Sigmoid colon (tissue), 7 donors: ENCODE results near the gene TOP2B. TPM values are rescaled to one million over a fixed set of nuclear protein-coding genes. Genes with fewer than 3 reads are reported as not detected.

ENCODE experiments used
- DNase-seq: peaks from one replicate; pipeline ENCODE4 v3.0.0-alpha.2; 2019
- H3K27ac ChIP-seq, 4 donors: fragments of 200-600 bp; sonication (generic); one replicate each; pipeline ENCODE4 v1.5.1; 2016 to 2019; ENCODE audit warnings: mild to moderate bottlenecking in 1 of 4
- H3K27me3 ChIP-seq, 3 donors: fragments of 200-600 bp; sonication (generic); one replicate each; pipeline ENCODE4 v1.5.1; 2019; ENCODE audit warnings: mild to moderate bottlenecking in 1 of 3
- H3K36me3 ChIP-seq, 4 donors: fragments of 200-600 bp; sonication (generic); one replicate each; pipeline ENCODE4 v1.5.1; 2016 to 2019
- H3K4me1 ChIP-seq, 4 donors: fragments of 200-600 bp; sonication (generic); one replicate each; pipeline ENCODE4 v1.5.1; 2017 to 2019
- H3K4me3 ChIP-seq, 4 donors: fragments of 200-600 bp; sonication (generic); one replicate each; pipeline ENCODE4 v1.5.1; 2017 to 2019; ENCODE audit warnings: mild to moderate bottlenecking in 2 of 4, moderate library complexity in 1 of 4
- H3K9me3 ChIP-seq, 4 donors: fragments of 200-600 bp in 3 of 4; sonication (generic) in 3 of 4; one replicate each; pipeline versions ENCODE4 v1.5.1 to v1.6.1; 2013 to 2019
- CTCF ChIP-seq, 4 experiments: fragments of 450-650 bp in 3 of 4; fragments of 200-600 bp in 1 of 4; IDR thresholded peaks; one replicate each; pipeline ENCODE4 v1.5.1; 2016 to 2019; ENCODE audit warnings: antibody characterized with exemption in 4 of 4, mild to moderate bottlenecking in 3 of 4, moderate library complexity in 2 of 4
- EP300 ChIP-seq, 4 donors: sonication (generic); formaldehyde crosslinking; IDR thresholded peaks; one replicate each; pipeline ENCODE4 v1.6.1; 2017; ENCODE audit warnings: antibody characterized with exemption in 4 of 4
- POLR2A ChIP-seq, 2 donors: fragments of 450-650 bp; IDR thresholded peaks; one replicate each; pipeline ENCODE4 v1.6.1; 2016; ENCODE audit warnings: antibody characterized with exemption in 2 of 2, mild to moderate bottlenecking in 2 of 2, moderate library complexity in 2 of 2
- POLR2AphosphoS5 ChIP-seq, 4 donors: sonication (generic); formaldehyde crosslinking; IDR thresholded peaks; one replicate each; pipeline ENCODE4 v1.6.1; 2017; ENCODE audit warnings: antibody characterized with exemption in 4 of 4
- WGBS, 2 donors: extraction: QIAGEN DNeasy Blood & Tissue Kit; methylation state at CpG; one replicate each; pipeline ENCODE4 v1.1.7; 2013; 5-methylcytosine and 5-hydroxymethylcytosine counted together
- intact Hi-C: fragments of 100-400 bp; cut with DNase I; formaldehyde crosslinking; loops from one replicate; pipeline ENCODE4 v1.15.1; 2023
- polyA plus RNA-seq, 3 donors: library from polyadenylated mRNA; stranded (reverse); fragments of 200-250 nt; gene quantifications; one replicate each; pipeline ENCODE4 v1.2.3, GENCODE V29; 2013
- total RNA-seq, 4 donors: library from RNA; depleted of rRNA; stranded (reverse); fragments of >200 nt; gene quantifications; one replicate each; pipeline ENCODE4 v1.1.0, GENCODE V29; 2016
- donor health status: healthy with polysubstance abuse.
- donor health status: Bipolar disorder and iron deficiency.
- donor health status: healthy.

Gene TOP2B
- total and polyA plus RNA-seq, 7 donors = 28.2 to 122 (median 89.5) TPM

GRCh38 chr3:25587094-25587493 lies 77.6 kb downstream of the TOP2B start:
- Histone ChIP-seq H3K27ac (peak overlapping the region in 1 of 4 donors; percentile 10), H3K36me3 (peaks cover 0 to 8% (median 0%) of the 10 kb centered on the region in 4 donors), H3K9me3 (no peaks in the 10 kb centered on the region), H3K27me3 (no peaks in the 10 kb centered on the region), H3K4me1 (peaks cover 0 to 3% (median under 1%) of the 10 kb centered on the region in 4 donors), H3K4me3 (no peak overlapping the region)
- DNase-seq = no peak
- intact Hi-C loops = no loop called here
- TF ChIP-seq POLR2A (IDR thresholded peaks at IDR 0.05) = no peak
- TF ChIP-seq POLR2AphosphoS5 (IDR thresholded peaks at IDR 0.05) = no peak
- no peak for TF ChIP-seq EP300 (IDR thresholded peaks at IDR 0.05)
- WGBS, 2 donors = 60 to 86% methylated on average over 1 of the region's 1 CpG

DNA sequence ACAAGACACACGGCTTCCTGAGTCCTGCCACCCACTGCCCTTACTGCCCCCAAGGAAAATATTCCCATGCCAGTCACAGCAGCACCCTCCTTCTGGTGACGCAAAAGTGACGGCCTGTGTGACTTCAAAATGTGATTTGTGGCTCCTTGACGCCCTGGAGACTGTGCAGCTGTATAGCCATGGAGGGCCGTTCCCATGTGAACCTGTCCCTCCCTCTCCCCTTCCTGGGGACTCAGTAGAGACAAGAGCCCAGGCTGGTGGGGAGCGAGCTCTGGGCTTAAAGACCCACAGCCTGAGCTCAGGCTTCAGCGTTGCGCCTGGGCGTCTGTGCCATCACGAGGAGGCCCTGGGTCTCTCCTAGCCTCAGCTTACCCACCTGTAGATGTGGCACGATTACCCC lies 78.2 kb downstream of the TOP2B start:
- no peaks in the 10 kb centered on the region for H3K9me3 ChIP-seq
- peak overlapping the region in 1 of 4 donors; percentile 10 for H3K27ac ChIP-seq
- peaks cover 0 to 14% (median 2%) of the 10 kb centered on the region in 4 donors for H3K36me3 ChIP-seq
- H3K4me3 ChIP-seq = no peak overlapping the region
- no peaks in the 10 kb centered on the region for H3K4me1 ChIP-seq
- no peak for DNase-seq
- TF ChIP-seq POLR2AphosphoS5 (IDR thresholded peaks at IDR 0.05) (no peak), CTCF (IDR thresholded peaks at IDR 0.05) (no peak), POLR2A (IDR thresholded peaks at IDR 0.05) (no peak), EP300 (IDR thresholded peaks at IDR 0.05) (no peak)
- intact Hi-C loops = no loop called here
- WGBS, 2 donors = 81 to 91% methylated on average over 11 of the region's 11 CpGs
- H3K27me3 ChIP-seq = no peaks in the 10 kb centered on the region

- H3K4me1 ChIP-seq = no peaks in the 10 kb centered on the region
- H3K27me3 ChIP-seq = no peaks in the 10 kb centered on the region
- intact Hi-C loops = no loop called here
- no peak overlapping the region for H3K4me3 ChIP-seq
- H3K9me3 ChIP-seq = no peaks in the 10 kb centered on the region
- H3K36me3 ChIP-seq = peaks cover 0 to 18% (median 4%) of the 10 kb centered on the region in 4 donors
- WGBS, 2 donors = 94 to 96% methylated on average over 6 of the region's 6 CpGs
- no peak for TF ChIP-seq POLR2AphosphoS5 (IDR thresholded peaks at IDR 0.05)
- TF ChIP-seq EP300 (IDR thresholded peaks at IDR 0.05) = no peak
- TF ChIP-seq CTCF (IDR thresholded peaks at IDR 0.05) = no peak
- no peak for TF ChIP-seq POLR2A (IDR thresholded peaks at IDR 0.05)
- no peak for DNase-seq
- H3K27ac ChIP-seq = no peak overlapping the region
Observed at GRCh38 chr3:25586167-25586505, 78.6 kb downstream of the TOP2B start.

DNA sequence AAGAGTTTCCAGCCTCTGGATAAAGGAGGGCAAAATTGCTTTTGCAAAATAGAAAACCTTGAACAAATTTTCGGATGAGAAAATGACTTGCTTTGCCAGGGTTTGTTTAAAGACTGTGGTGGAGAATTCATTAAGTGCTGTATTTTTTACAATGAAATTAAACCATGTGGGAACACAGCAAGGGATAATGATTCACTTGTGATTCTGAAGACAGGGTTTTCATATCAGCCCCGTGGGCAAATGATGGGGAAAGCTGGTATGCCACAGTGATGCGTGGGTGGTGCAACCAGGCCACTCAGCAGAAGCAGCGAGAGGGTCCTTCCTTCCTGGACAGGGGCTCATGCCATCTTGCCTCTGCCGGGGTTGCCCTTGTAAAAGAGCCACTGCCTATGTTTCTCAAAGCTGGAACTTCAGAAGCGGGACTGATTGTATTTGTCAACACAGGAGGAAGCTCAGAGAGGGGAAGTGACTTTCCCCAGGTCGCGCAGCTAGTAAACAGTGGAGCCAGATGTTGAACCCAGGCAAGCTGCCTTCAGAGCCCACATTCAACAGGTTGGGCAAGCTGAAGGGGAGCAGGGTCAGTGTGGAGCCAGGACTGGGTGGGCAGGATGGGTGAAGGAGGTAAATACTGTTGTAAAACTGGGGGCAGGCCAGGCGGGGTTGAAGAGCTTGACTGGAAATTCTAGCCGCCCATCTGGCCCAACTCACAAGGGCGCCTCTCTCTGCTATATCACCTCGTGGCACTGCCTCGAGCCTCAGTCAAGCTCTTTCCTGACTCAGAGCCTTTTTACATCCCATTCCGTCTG lies 79.1 kb downstream of the TOP2B start:
- no peaks in the 10 kb centered on the region for H3K9me3 ChIP-seq
- no peak for DNase-seq
- intact Hi-C loops = no loop called here
- H3K36me3 ChIP-seq = peaks cover 0 to 23% (median 4%) of the 10 kb centered on the region in 4 donors
- no peaks in the 10 kb centered on the region for H3K4me1 ChIP-seq
- H3K27ac ChIP-seq = no peak overlapping the region
- TF ChIP-seq POLR2AphosphoS5 (IDR thresholded peaks at IDR 0.05) (no peak), POLR2A (IDR thresholded peaks at IDR 0.05) (no peak), EP300 (IDR thresholded peaks at IDR 0.05) (no peak), CTCF (IDR thresholded peaks at IDR 0.05) (no peak)
- 85 to 86% methylated on average over 14 of the region's 14 CpGs for WGBS, 2 donors
- H3K4me3 ChIP-seq = no peak overlapping the region
- H3K27me3 ChIP-seq = no peaks in the 10 kb centered on the region

DNA sequence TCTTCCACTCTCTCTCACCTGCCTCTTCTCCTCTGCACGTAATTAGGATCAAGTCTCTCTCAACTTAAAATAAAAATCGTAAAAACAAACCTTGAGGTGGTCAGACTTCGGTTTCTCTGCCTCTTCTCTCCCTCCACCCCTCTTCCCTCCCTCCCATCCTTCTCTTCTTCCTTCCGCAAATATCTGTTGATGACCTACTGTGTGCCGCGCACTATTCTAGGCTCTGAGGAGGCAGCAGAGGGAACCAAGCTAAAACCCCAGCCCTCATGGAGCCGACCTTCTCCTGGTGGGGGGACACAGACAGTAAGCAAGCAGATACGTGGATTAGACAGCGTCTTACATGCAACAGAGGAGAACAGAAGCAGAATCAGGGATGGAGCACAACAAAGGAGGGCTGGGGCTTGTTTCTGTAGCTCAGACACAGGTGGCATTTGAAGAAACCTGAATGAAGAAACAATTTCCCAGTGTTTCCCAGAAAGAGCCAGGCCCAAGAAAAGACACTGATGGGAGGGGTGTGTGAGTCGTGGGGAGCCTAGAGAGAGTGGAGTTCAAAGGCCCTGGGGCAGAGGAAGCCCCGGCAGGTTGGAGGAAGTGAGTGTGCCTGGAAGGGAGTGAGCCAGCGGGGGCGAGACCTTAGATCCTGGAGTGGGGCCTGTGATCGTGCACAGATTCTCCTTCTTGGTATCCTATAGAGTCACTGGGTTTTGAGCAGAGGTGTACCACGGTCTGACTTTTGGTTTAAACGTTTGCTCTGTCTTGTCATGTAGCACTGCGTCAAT lies 80.5 kb downstream of the TOP2B start:
- Histone ChIP-seq H3K27me3 (no peaks in the 10 kb centered on the region), H3K9me3 (no peaks in the 10 kb centered on the region), H3K4me3 (no peak overlapping the region), H3K4me1 (no peaks in the 10 kb centered on the region), H3K27ac (no peak overlapping the region), H3K36me3 (peaks cover 0 to 25% (median 4%) of the 10 kb centered on the region in 4 donors)
- no peak for TF ChIP-seq EP300 (IDR thresholded peaks at IDR 0.05)
- no peak for TF ChIP-seq POLR2A (IDR thresholded peaks at IDR 0.05)
- no peak for TF ChIP-seq CTCF (IDR thresholded peaks at IDR 0.05)
- no peak for TF ChIP-seq POLR2AphosphoS5 (IDR thresholded peaks at IDR 0.05)
- no peak for DNase-seq
- intact Hi-C loops = no loop called here
- WGBS, 2 donors = 84 to 86% methylated on average over 17 of the region's 17 CpGs
